GM10266 (cell line): ENCODE results near the gene RTN4R.
A peak's percentile ranks its signal among the peaks of the same experiment; 100 is the strongest.
"Not testable (repeated sequence)": the region's sequence is repeated elsewhere in the genome, so short reads cannot be mapped to it uniquely, and the experiment has no call there.

Source experiments
- DNase-seq: peaks from one replicate; pipeline ENCODE4 v3.0.0; 2012; ENCODE audit errors: extremely low spot score
- TF ChIP-seq, protein P1 (sequence below): IDR thresholded peaks from 2 replicates; pipeline ENCODE4 v1.5.1; 2012; ENCODE audit warnings: mild to moderate bottlenecking, low read depth; ENCODE audit not compliant: control insufficient read depth, insufficient read depth; ENCODE audit errors: missing control alignments

Gene RTN4R

GRCh38 chr22:20304646-20305045 lies 36.5 kb upstream of the RTN4R start:
- TF ChIP-seq, protein P1, sequence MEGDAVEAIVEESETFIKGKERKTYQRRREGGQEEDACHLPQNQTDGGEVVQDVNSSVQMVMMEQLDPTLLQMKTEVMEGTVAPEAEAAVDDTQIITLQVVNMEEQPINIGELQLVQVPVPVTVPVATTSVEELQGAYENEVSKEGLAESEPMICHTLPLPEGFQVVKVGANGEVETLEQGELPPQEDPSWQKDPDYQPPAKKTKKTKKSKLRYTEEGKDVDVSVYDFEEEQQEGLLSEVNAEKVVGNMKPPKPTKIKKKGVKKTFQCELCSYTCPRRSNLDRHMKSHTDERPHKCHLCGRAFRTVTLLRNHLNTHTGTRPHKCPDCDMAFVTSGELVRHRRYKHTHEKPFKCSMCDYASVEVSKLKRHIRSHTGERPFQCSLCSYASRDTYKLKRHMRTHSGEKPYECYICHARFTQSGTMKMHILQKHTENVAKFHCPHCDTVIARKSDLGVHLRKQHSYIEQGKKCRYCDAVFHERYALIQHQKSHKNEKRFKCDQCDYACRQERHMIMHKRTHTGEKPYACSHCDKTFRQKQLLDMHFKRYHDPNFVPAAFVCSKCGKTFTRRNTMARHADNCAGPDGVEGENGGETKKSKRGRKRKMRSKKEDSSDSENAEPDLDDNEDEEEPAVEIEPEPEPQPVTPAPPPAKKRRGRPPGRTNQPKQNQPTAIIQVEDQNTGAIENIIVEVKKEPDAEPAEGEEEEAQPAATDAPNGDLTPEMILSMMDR: no peak
- no peak for DNase-seq

GRCh38 chr22:20303229-20303534 lies 35.1 kb upstream of the RTN4R start:
- not testable (repeated sequence) for DNase-seq

- TF ChIP-seq, protein P1: no peak
- DNase-seq: no peak
Measured at GRCh38 chr22:20302438-20303228, 34.5 kb upstream of the RTN4R start.

DNA sequence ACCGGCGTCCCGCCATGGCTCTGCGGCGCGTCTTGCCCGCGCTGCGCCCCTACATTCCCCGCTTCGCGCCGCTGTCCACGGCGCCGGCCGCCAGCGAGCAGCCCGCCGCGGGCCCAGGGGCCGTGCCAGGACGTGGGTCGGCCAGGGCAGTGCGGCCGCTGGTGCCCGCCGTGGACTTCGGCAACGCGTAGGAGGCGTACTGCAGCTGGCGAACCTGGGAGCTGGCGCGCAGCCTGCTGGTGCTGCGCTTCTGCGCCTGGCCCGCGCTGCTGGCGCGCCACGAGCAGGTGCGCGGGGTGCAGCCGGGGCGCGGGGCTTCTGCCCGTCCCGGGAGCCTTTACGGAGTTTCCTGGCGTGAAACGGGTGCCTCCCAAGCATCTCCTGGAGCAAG lies 31.6 kb upstream of the RTN4R start:
- no peak for DNase-seq
- TF ChIP-seq, protein P1: no peak

DNA sequence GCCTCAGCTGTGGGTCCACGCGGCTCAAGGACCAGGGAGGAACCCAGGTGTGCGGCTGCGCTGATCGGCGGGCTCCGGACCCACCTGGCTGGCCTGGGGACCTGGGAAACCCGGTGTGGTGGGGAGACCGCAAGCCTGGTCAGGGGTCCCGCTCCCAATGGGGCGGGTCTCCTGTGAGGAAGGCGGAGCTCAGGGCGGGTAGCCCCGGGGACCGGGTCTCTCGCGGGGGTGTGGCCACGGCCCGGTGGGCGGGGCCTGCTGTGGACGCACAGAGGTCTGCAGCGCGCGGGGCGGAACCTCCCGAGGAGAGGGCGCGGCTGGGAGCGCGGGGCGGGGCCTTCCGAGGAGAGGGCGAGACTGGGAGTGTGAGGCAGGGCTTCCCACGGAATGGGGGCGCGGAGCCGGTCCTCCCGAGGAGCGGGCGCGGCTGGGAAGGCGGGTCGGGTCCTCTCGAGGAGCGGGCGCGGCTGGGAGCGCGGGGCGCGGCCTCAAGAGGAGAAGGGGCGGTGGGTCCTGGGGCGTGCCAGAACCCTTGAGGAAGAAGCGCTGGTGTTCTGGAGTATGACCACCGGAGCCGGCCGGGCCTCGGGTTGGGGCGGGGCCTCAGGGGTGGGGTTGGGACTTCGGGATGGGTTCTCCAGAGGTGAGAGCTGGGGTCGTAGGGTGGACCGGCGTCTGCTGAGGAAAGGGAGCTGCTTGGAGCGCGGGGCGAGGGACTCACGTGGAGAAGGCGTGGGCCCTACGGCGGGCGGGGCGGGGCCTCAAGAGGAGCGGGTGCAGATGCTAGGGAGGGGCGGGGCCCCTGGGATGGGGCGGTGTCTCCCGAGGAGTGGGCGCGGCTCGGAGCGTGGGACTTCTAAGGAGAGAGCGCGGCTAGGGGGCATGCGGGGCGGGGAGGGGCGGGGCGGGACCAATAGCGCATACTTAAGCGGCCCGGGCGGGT lies 31.0 kb upstream of the RTN4R start:
- TF ChIP-seq, protein P1: no peak
- peak; percentile 86 for DNase-seq

- DNase-seq: no peak
- TF ChIP-seq, protein P1: no peak
Measured at GRCh38 chr22:20298110-20298802, 30.1 kb upstream of the RTN4R start.

DNA sequence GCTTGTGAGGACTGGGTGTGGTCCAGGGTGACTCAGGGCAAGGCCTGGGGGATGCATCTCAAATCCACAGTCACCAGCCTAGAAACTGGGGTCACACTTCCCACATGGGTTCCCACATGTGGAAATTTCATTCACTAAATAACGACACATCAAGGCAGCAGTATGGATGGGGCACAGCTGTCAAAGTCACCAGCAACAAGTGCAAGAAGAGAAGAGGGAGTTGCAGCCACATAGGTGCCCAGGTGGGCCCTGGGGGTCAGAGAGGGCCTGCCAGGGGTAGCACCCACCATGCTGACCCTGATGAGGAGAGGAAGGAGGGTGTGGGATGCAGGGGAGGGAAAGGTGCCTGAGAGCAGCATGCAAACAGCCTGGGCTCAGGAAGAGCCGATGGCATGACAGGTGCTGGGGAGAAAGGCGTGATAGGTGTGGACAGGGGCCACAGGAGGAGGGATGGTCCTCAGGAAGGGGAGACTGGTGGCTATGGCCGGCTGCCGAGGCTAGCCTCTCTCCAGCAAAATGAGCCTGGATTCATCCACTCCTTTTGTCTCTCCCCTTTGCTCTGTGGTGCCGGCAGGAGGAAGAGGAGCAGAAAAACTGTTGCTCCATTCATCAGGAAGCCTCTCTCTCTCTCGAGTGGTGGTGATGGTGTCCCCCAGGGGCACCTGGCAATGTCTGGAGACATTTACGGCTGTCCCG lies 29.4 kb upstream of the RTN4R start:
- DNase-seq: no peak
- TF ChIP-seq, protein P1: no peak
